ENCODE measurements around the gene NUTM2B.
"Not testable (repeated sequence)": the region's sequence is repeated elsewhere in the genome, so short reads cannot be mapped to it uniquely, and the experiment has no call there.

Gene NUTM2B, protein sequence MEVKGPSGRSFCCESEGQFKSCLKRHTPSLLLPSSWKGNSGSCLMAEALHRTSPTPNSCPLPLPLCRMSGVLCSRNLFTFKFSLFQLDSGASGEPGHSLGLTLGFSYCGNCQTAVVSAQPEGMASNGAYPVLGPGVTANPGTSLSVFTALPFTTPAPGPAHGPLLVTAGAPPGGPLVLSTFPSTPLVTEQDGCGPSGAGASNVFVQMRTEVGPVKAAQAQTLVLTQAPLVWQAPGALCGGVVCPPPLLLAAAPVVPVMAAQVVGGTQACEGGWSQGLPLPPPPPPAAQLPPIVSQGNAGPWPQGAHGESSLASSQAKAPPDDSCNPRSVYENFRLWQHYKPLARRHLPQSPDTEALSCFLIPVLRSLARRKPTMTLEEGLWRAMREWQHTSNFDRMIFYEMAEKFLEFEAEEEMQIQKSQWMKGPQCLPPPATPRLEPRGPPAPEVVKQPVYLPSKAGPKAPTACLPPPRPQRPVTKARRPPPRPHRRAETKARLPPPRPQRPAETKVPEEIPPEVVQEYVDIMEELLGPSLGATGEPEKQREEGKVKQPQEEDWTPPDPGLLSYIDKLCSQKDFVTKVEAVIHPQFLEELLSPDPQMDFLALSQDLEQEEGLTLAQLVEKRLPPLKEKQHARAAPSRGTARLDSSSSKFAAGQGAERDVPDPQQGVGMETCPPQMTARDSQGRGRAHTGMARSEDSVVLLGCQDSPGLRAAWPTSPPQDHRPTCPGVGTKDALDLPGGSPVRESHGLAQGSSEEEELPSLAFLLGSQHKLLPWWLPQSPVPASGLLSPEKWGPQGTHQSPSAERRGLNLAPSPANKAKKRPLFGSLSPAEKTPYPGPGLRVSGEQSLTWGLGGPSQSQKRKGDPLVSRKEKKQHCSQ

DNA sequence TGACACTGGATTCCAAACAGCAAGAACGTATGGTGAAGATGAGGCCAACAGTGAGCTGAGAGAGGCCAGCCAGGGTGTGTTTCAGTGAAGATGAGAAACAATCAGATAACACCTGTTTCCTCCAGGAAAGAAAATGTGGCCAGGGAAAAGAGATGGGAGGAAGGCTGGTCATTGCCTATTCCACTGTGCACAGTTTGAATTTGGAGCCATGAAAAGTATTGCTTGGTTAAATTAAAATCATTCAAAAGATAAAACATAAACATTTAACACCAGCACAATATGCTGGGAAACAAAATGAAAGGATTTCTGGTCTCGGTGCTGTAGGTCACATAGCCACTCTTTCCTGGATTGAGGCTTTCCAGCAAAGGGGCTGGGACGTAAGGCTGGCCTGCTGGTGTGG is at the start of gene NUTM2B:
Gene NUTM2B, plus strand, starts transcription at position 301 of the 400 bp plus-strand sequence. CDS start 383 bp downstream, outside the sequence.
- not testable (repeated sequence) for DNase-seq

DNA sequence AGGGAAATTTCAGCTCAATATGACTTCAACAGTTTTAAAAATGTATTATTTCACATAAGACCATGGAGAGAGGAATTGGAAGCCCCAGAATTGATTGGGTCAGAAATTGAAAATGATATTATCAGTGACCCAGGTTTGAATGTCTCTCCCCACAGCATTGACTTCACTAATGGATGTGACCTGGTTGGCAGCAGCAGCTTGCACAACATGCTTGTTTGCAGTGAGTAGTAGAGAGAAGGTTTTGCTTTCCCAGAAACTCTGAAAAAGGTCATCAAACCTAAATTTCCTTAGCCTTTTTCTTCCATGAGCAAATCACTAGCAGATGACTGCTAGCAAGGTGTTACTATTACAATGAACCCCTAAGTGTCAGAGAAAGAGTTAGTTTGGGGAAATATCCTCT is 39.7 kb upstream of the NUTM2B start:
- DNase-seq: not testable (repeated sequence)

DNA sequence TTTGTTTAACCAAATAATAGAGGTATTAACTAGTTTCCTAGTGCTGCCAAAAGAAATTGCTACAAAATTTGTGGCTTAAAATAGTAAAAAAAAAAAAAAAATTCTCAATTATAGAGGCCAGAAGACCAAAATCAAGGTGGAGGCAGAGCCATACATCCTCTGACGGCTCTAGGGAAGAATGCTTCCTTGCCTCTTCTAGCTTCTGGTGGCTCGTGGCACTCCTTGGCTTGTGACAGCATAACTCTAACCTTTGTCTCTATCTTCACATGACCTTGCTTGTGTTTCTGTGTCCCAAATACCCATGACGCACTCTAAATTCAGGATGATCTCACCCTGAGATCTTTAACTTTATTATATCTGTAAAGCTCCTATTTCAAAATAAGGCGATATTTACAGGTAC is 38.3 kb upstream of the NUTM2B start:
- DNase-seq: not testable (repeated sequence)

DNA sequence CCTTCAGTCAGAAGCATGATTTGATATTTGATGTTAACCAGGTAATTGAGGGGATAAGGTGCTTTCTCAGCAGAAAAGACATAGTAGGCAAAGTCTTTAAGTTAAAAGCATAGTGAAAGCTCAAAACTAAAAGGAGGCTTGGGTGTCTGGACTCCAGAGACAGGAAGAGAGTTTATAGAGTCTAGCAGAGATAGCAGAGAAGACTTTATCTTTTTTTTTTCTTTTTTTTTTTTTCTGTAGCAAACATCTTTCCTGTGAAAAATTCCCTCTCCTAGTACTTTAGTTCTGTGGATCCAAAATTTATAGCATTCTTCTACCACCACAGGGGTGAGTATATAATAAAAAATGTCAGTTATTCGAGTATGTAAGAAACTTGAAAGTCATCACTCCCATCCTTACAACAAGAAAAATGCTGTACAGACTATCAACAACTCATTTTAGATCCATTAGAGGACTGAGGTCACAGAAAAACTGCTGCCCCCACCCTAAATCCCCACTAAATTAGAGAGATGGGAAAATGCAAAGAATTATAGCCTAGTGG is 33.7 kb upstream of the NUTM2B start:
- DNase-seq: not testable (repeated sequence)

DNA sequence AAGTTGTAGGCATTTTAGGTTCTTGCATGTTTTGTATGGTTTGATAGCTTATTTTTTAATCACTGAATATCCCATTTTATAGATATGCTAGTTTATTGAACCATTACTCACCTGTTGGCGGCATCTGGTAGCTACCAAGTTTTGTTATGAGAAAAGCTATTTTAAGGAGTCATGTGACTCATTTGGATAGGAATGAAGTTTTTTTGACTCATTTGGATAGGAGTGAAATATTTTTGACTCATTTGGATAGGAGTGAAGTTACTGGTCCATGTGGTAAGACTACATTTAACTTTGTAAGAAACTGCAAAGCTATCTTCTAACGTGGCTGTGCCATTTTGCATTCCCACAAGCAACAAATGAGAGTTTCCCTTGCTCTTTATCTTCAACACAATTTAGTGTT is 28.1 kb upstream of the NUTM2B start:
- not testable (repeated sequence) for DNase-seq

DNA sequence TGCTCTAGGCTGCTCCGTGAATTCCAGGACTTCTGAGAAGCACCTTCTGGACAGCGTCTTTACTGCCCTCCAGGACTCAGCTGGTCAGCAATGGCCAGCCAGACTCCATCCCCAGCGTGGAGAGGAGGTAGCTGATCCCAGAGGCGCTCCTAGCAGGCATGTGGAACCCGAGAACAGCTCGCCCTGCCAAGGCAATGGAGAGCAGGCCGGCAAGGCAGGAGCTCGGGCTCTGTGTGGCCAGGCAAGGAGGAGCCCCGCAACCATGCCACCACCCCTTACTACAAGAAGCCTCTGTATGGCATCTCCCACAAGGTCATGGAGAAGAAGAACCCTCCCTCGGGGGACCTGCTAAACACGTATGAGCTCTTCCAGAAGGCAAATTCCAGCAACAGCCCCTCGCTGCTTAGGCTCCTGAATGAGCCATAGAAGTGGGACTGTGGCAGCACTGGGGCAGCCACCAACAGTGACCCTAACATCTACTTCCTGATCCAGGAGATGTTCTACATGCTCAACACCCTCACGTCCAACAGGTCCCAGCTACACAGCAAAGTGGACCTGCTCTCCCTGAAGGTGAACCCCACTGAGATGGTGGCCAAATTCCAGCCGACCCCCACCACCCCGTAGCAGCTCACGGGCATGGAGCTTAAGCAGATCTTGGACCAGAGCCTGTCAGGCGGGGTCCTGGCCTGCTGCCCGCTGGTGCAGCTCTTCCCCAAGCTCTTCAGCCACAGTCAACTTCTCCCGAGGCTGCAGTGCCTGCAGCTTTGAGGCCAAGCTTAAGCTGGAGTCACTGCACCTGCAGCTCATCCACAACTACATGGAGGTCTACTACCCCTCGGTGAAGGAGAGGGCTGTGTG is 19.8 kb upstream of the NUTM2B start:
- DNase-seq: not testable (repeated sequence)

DNA sequence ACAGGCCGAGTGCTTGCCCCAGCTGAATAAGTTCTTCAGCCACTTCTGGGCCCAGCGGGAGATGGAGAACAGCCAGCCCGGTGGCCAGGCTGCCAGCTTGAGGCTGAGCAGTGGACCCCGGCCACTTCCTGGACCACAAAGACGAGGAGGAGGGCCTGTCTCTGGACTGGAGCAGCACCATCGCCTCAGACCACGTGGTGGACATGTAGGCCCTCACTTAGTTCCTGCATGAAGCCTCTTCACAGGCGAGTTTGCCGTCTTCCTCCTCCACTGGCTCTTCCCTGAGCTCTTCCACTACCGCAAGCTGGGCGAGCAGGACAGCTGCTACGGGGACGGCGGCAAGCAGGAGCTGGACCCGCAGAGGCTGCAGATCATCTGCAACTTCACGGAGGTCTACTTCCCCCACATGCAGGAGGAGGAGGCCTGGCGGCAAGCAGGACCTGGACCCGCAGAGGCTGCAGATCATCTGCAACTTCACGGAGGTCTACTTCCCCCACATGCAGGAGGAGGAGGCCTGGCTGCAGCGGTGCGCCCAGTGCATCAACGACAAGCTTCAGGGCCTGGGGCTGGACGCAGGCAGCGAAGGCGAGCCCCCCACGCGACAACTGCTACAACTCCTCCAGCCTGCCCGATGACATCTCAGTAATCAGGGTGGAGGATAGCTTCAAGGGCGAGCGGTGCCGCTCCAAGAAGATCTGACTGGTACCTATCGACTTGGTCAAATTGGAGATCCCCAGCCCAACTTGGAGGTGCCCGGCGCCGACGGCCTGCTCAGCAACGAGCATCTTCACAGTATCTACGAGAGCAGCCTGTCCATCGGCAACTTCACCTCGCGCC is 18.9 kb upstream of the NUTM2B start:
- DNase-seq: not testable (repeated sequence)

DNA sequence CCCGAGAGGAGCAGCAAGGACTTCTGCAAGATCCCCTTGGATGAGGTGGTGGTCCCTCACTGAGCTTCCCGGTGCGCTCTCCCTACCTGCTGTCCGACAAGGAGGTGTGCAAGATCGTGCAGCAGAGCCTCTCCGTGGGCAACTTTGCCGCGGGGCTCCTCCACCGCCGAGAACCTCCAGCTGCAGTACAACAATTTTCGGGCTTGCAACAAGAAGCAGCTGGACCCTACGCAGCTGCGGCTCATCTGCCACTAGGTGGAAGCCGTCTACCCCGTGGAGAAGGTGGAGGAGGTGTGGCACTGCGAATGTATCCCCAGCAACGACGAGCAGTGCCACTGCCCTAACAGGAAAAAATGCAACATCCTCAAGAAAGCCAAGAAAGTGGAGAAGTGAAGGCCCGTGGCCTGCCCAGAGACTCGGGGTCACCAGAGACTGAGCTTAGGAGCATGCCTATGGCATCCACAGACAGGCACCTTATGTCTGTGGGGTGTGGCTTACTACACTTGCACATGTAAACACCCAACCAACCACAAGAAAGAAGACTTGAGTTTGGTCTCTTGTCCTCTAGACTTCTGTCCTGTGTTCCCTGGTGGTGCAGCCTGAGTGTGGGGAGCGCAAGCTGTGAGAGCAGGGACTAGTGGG is 17.9 kb upstream of the NUTM2B start:
- not testable (repeated sequence) for DNase-seq

DNA sequence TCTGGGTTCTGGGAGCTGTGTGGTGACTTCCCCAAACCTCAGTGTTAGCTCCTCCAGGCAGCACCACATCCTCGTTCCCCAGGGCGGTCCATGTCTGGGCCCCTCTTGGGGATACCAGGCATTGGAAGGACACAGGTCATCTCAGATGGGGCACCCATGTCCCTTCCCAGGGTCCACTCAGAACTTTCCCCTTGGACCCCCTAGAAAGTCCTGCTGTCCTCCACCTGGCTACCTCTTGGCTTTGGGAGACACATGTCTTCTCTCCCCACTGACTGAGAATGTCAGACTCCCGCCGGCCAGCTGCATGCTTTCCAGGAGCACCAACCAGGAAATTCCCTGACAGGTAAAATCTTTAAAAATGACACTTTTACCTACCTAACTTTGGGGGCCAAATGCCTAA is 16.4 kb upstream of the NUTM2B start:
- not testable (repeated sequence) for DNase-seq

DNA sequence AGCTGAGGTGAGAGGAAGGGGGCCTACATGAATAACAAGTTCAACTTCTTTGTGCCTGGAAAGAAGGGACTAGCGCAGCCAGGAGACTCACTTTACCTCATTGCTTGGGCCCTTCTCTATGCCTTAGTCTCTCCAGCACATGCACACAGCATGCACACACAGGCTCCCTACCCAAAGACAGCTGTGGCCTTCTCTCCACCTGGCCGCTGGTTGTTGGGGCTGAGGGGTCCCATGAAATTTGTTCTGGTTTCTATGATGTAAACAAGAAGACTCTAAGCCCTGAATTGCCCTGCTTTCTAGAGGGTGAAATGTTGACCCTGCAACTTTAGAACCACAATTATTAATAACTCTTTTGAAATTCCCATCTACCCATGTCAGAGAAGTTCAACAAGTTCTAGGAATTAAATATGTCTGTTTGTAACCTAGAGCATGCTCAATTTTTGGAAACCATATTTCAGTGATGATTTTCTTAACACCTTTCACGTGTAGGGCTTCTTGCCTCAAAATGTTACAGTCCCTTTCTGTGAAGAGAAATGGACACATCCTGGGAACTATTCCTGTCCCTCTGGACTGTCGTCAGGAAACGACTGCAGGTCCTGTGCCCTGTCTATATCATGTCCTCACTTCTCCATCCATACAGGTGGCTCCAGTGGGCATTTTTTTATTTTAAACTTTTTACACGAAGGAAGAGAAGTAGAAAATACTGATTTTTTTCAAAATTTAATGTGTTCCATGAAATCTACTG is 15.4 kb upstream of the NUTM2B start:
- not testable (repeated sequence) for DNase-seq

DNA sequence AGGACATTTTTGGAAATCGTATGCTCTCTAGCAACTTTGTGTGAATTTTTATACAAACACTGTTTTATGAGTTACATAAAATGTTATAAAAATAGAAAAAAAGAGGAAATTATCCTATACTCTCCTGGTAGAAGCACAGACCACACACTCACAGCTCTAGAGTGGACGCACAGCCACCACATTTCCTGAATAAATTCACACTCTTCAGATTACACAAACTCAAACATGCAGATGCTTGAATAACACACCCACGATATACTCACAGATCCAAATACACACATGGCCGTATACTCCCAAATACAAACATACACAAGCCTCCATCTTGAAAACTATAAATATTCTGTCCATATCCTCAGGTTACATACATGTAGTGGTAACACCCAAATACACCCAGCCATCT is 14.2 kb upstream of the NUTM2B start:
- DNase-seq: not testable (repeated sequence)

DNA sequence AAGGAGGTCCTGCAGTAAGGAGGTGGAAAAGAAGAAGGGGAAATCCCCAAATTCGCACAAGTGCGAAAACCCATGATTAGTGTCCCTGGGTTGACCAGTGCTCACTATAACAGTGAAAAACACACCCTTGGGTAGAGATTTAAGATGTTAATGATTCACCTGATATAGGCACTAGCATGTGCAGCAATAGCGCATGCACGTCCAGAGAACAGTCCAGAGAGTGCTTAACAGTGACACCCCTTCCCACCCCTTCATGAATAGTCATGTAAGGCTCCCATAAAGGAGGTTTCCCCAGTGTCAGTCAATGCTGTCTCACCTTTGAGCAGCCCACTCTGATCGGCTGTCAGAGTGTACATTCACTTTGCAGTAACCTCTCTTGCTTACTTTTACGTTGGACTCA is 6.4 kb upstream of the NUTM2B start:
- not testable (repeated sequence) for DNase-seq

DNA sequence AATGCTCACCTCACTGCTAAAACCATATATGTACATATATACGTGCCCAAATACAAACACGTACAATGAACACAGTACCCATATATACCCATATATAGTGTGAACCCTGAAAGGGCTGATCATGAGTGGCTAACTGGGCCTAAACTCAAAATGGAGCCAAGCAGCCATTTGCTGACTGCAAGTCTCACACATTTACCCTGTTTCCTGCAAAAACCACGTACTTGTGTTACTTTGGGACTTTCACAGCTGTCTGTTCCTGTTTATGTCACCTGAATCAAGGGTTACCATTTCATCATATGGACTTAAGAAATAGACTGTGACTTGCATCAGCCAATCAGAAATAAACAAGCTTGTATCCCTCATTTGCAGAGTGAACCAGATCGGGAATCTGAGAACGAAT is 5.9 kb upstream of the NUTM2B start:
- DNase-seq: not testable (repeated sequence)

DNA sequence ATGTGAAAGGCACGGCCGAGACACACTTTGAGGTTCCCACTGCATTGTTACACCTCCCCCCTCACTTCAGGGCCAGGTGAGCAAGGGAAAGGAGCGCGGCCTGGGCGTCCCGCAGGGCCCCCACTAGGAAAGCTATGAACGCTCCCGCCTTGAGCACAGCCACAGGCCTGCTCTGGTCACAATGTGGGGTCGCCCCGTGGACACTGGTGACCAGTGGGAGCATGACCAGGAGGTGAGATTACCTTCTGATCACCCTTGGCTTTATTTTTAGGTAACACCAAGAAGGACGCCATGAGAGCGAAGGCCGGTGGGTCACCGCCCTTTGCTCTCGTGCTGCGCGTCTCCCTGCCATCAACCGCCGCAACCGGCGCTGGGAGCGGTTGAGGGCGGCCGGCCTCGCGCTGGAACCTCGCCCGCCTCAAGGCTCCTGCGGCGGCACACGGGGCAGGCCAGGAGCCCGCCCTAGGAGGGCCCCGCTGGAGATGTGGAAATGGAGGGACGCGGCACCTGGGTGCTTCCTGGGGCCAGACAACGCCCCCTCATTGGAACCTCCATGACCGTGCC is 2.6 kb upstream of the NUTM2B start:
- DNase-seq: not testable (repeated sequence)

DNA sequence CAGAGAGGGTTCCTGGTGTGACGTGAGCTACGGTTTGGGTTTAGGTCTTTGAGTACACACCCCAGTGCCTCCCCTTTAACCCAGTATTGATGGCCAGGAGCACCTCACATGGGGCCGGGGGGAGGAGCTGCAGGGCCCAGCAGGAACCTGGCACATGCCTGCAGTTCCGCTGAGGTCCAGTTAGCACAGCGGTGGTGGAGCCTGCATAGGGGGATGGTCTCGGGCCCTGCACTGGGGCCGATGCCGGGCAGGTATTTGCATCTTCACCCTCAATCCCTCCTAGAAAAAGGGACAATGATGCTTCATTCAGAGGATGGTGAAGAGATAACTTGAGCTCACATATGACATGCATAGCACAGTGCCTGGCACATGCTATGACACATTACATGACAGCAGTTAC is 4.0 kb downstream of the NUTM2B start:
- DNase-seq: not testable (repeated sequence)

DNA sequence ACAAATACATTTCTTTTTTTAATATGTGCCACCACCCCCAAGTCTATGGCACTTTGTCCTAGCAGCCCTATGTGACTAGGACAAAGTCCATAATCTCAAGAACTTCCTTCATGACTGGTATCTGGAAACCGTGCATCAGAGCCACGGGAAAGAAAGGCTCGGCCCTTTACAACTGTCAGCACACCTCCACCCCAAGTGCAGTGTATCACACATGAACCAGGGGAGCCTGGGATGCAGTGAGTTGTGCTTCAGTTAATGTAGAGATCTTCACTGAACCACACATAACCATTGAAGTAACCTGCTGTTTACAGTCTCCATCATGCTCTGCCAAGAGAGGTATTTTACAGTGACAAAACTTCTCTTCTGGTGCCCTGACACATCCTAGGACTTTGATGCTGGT is 11.9 kb downstream of the NUTM2B start:
- DNase-seq: not testable (repeated sequence)

DNA sequence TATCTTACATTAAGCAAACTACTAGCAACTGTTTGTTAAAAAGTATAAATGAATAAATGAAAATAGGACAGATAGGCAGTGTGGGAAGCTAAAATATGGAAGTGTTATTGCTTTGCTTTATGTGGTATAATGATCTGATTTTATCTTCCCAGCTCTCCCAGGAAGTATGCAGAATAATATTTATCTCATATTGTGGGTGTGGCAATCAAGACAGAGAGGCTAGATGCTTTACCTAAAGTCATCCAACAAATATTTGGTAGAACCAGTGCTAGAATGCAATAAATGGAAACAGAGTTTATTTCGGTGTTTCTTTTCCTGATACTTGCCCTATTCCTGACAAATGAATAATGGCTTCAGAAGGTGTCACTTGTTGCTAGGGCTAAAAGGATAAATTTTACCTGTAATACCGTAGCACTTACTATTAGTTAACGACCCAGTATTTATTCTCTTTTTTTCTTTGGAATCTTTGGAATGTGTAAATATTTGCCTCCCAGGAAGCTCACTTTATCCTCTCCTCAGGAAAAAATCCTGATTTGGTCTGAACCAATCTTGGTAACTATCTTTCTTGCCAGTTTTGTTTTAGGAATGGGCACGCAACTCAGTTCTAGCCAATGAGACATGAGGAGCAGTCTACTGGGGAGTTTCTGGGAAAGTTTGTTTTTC is 14.0 kb downstream of the NUTM2B start:
- not testable (repeated sequence) for DNase-seq

DNA sequence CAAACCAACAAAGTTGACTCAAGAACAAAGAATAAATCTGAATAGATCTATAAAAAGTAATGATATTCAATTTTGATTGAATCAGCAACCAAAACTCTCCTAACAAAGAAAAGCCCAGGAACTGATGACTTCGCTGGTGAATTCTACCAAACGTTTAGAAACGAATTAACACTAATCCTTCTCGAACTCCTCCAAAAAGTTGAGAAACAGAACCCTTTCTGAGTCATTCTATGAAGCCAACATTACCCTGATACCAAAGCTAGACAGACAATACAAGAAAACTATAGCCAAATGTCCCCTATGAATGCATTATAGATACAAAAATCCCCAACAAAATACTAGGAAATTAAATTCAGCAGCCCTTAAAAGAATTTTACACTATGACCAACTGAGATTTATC is 17.0 kb downstream of the NUTM2B start:
- not testable (repeated sequence) for DNase-seq

DNA sequence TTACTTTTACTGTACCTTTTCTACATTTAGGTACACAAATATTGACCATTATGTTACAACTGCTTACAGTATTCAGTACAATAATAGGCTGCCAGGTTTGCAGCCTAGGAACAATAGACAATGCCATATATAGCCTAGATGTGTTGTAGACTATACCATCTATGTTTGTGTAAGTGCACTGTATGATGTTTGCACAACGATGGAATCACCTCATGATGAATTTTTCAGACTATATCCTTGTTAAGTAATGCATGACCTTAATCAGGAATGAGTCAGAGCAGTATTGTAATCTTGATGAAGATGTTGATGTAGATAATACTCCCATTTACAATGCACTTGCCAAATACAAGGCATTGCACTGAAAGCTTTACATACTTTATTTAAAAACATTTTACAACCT is 23.6 kb downstream of the NUTM2B start:
- not testable (repeated sequence) for DNase-seq
